HG03520 (cell line): ENCODE data around the gene B3GNT3.

Experiments
- ATAC-seq: cut with Tn5 transposase; IDR thresholded peaks from one replicate; pipeline ENCODE4 v1.9.1; 2021; ENCODE audit warnings: mild to moderate bottlenecking, moderate library complexity; ENCODE audit not compliant: unreplicated experiment

B3GNT3 gene, protein sequence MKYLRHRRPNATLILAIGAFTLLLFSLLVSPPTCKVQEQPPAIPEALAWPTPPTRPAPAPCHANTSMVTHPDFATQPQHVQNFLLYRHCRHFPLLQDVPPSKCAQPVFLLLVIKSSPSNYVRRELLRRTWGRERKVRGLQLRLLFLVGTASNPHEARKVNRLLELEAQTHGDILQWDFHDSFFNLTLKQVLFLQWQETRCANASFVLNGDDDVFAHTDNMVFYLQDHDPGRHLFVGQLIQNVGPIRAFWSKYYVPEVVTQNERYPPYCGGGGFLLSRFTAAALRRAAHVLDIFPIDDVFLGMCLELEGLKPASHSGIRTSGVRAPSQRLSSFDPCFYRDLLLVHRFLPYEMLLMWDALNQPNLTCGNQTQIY

GRCh38 chr19:17794731-17795494 is at the start of gene B3GNT3:
Gene B3GNT3 (plus strand): TSS chr19:17795138. CDS start chr19:17807808, 12,670 bp downstream.
- no peak for ATAC-seq

- peak; percentile 55 for ATAC-seq
These were observed 47.5 kb upstream of the B3GNT3 start for GRCh38 chr19:17747205-17748098.

- ATAC-seq, result no peak
These were observed 45.9 kb upstream of the B3GNT3 start for GRCh38 chr19:17748884-17749638.

GRCh38 chr19:17749912-17750317 is 45.0 kb upstream of the B3GNT3 start:
- no peak for ATAC-seq

GRCh38 chr19:17751103-17751911 is 43.6 kb upstream of the B3GNT3 start, which contains the start of gene FCHO1:
Gene FCHO1 (plus strand): TSS chr19:17751477. CDS start chr19:17755165, 3,688 bp downstream.
- ATAC-seq, result no peak

GRCh38 chr19:17751912-17752273 is 43.0 kb upstream of the B3GNT3 start:
- no peak for ATAC-seq

DNA sequence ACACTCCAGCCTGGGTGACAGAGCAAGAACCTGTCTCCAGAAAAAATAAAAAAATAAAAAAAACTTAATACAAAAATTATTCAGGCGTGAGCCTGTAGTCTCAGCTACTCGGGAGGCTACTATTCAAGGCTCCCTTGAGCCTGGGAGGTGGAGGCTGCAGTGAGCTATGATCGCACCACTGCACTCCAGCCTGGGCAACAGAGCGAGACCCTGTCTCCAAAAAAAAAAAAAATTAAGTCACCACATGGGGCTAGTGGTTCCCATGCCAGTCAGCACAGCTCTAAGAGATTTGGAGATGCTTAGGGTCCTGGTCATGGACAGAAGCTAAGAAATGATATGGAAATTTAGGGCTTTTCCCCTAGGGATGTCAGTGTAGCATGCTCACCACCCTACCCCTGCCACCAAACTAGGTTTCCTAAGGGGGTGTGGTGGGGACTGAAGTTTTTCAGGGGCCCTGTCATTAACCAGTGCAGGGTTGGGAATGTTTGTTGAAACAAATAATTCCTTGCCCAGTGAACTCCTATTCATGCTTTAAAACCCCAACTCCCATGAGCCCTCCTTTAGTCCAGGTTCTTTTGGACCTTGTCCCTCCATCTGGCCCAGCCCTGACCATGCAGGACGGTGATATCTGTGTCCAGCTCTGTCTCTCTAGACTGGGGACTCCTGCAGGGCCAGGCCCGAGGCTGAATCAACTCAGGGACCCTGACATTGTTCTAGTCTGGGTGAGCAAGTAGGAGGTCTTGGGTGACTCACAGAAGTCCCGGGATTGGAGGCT is 41.9 kb upstream of the B3GNT3 start:
- ATAC-seq, result no peak

DNA sequence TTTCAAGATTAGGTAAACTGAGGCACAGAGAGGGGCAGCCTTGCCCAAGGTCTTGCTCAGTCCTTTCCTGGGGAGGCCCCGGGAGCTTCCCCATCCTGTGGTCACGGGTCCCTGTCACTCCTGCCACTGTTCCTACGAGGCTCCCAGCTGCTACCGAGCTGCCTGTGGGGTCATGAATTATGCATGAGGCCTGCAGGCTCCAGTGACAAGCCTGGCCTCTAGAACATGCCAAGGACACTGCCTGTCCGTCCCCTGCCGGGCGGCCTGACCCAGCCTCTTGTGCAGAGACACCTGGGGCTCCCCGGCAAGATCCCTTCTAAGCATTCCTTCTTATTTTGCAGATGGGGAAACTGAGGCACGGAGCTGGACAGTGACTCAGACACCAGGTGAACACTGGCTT is 41.0 kb upstream of the B3GNT3 start:
- ATAC-seq, result no peak

DNA sequence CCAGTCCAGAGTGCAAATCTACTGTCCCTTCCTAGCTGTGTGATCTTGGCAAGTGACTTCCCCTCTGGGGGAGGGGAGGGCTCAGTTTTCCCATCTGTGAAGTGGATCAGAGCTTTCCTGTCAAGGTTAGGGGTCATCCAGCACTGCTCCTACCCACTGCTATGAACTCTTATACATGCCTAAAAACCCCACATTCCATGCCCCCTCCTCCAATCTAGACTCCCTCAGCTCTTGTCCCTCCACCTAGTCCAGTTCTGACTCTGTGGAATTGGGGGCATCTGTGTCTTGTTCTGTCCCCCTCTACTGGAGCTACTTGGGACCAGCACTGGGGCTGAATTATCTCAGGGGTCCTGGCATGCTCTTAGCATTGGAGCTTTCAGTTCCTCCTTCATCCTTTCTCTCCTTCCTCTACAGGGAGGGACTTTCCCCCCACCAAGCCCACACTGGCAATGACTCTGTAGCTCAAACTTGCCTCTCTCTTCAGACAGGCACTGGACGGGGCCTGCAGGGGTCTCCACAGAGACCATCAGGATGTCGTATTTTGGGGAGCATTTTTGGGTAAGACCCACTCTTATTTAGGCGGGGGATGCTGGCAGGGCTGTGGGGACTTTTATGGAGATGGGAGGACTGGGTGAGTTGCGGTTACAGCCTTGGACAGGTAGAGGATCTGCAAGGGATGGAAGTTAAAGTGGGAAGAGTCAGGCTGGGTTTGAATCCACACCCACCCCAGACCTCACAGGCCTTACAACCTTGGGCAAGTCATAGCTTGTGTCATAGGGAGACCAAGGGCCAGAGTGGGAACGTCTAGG is 40.1 kb upstream of the B3GNT3 start:
- ATAC-seq, result peak; percentile 43

- no peak for ATAC-seq
These were observed 39.5 kb upstream of the B3GNT3 start for GRCh38 chr19:17755443-17755890.

- no peak for ATAC-seq
These were observed 38.8 kb upstream of the B3GNT3 start for GRCh38 chr19:17755977-17756670.

DNA sequence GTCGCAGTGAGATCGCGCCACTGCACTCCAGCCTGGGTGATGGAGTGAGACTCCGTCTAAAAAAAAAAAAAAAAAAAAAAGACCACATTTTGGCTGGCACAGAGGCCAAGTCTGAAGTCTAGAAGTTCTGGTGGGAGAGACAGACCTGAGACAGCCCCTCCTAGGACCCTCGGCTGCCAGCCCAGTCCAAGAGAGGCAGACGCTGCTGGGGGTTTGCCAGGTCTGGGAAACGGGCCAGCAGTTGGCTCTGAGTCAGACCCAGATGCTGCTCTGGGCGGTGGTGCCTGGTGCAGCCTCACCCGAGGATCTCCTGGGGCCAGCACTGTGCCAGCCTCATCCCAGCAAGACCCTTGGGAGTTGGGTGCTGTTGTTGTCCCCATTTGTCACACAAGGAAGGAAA is 37.8 kb upstream of the B3GNT3 start:
- ATAC-seq, result no peak

GRCh38 chr19:17758515-17758914 is 36.4 kb upstream of the B3GNT3 start:
- ATAC-seq, result no peak

DNA sequence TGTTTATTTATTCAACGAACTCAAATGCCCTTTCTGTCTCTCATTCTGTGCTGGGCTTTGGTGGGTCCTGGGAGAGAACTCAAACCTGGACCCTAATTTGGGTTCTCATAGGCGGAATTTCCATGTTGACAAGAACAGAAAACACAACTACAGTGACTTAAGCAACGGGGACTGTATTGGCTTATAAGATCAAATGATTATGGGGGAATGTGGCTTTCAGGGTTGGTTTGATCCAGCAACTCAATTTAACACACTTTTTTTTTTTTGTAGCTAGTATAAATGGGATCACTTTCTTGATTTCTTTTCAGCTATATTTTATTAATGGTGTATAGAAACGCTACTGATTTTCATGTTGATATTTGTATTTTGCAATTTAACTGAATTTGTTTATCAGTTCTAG is 33.8 kb upstream of the B3GNT3 start:
- no peak for ATAC-seq

GRCh38 chr19:17762505-17763229 is 32.3 kb upstream of the B3GNT3 start:
- no peak for ATAC-seq

DNA sequence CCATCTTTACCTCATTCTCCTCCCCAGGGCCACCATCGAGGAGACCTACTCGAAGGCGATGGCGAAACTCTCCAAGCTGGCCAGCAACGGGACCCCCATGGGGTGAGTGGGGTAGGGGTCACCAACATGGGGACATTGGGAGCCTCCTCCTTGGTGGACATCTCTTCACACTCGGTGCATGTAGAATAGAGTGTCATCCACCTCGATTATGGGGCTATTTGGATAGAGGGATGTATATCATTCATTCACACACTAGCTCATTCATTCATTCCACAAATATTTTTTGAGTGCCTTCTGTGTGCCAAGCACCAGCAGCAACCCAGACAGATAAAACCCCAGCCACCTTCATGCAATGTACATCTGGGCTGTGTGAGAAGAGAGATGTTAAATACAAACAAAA is 30.6 kb upstream of the B3GNT3 start:
- ATAC-seq, result no peak
